ENCODE measurements around the gene EIF4H.
"Not testable (repeated sequence)": the region's sequence is repeated elsewhere in the genome, so short reads cannot be mapped to it uniquely, and the experiment has no call there.

Gene EIF4H
- total RNA-seq: 341 to 358 reads per million in 2 donors

- peak; percentile 95 for DNase-seq
Measured at GRCh38 chr7:74173866-74174605, at the start of gene EIF4H. Gene EIF4H (plus strand): TSS chr7:74174356. CDS start chr7:74174384, 28 bp downstream.

GRCh38 chr7:74126220-74126880 lies 47.8 kb upstream of the EIF4H start:
- DNase-seq: no peak

- DNase-seq: no peak
Measured at GRCh38 chr7:74129887-74130286, 44.3 kb upstream of the EIF4H start.

DNA sequence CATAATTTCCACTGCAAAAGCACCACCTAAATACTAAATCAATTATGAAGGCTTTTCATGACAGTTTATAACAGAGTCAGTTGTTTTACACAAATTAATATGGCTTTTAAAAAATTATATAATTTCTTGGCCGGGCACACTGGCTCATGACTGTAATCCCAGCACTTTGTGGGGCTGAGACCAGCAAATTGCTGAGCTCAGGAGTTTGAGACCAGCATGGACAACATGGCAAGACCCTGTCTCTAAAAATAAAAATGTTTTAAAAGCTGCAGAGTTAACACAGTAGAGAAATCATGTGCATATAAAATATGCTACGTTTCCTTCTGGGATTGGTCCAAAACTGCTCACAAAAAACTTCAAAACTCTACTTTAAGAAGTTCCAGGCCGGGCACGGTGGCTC lies 43.6 kb upstream of the EIF4H start:
- no peak for DNase-seq

DNA sequence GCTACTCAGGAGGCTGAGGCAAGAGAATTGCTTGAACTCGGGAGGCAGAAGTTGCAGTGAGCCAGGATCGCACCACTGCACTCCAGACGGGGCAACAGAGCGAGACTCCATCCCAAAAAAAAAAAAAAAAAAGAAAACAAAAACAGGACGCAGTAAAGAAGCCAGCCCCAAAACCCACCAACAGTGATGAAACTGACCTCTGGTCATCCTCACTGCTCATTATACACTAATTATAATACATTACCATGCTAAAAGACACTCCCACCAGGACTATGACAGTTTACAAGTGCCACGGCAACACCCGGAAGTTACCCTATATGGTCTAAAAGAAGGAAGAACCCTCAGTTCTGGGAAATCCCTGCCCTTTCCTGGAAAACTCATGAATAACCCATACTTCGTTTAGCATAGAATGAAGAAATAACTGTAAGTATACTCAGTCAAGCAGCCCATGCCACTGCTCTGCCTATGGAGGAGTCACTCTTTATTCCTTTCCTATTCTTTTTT lies 40.0 kb upstream of the EIF4H start:
- no peak for DNase-seq

- DNase-seq: no peak
Measured at GRCh38 chr7:74138334-74138867, 35.8 kb upstream of the EIF4H start.

DNA sequence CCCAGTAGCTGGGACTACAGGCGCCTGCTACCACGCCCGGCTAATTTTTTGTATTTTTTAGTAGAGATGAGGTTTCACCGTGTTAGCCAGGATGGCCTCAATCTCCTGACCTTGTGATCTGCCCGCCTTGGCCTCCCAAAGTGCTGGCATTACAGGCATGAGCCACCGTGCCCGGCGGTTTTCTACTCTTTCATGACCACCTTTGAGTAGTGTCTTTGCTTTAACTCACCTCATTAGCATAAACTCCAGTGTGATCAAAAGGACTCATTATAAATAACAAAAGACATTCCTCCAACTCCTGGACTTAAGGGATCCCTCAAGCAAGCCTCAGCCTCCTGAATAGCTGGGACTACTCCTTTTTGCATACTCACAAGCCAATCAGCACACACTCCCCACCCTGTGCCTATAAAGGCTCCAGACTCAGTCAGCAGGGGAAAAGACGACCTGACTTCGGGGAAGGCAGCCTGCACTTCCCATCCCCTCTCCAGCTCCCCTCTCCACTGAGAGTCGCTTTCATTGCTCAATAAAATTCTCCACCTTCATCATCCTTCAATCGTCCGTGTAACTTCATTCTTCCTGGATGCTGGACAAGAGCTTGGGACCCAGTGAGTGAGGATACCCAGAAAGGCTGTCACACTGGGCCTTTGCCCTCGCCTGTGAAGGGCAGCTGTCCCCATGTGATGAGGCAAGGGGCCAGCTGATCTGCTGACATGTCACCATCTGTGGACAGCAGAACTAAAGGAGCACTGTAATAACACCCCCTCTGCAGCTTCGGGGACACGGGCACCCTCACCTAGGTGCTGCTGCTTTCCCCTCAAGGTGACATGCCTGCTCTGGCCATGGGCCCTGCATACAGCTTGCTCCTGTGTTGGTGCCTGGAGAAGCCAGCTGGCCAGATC lies 35.0 kb upstream of the EIF4H start:
- DNase-seq: no peak

GRCh38 chr7:74141705-74142104 lies 32.5 kb upstream of the EIF4H start:
- DNase-seq: no peak

- DNase-seq: no peak
Measured at GRCh38 chr7:74143383-74143782, 30.8 kb upstream of the EIF4H start.

GRCh38 chr7:74148491-74148890 lies 25.7 kb upstream of the EIF4H start:
- no peak for DNase-seq

- DNase-seq: no peak
Measured at GRCh38 chr7:74149071-74149470, 25.1 kb upstream of the EIF4H start.

DNA sequence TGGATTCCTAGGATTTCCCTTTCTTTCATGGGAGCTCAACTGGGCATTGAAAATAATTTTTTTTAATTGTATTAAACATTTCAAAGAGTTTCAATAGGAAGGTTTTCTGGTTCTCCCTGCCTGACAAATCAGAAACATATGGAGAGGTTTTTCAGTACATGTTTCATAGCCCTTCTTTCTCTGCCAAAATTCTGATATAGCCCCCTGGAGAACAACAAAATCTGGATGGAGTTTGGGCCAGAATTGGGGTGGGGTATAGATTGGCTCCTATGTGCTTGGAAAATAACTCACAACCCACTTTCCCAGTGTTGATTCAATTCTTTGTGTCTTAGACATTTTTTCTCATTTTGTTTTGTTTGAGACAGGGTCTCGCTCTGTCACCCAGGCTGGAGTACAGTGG lies 24.6 kb upstream of the EIF4H start:
- DNase-seq: no peak

DNA sequence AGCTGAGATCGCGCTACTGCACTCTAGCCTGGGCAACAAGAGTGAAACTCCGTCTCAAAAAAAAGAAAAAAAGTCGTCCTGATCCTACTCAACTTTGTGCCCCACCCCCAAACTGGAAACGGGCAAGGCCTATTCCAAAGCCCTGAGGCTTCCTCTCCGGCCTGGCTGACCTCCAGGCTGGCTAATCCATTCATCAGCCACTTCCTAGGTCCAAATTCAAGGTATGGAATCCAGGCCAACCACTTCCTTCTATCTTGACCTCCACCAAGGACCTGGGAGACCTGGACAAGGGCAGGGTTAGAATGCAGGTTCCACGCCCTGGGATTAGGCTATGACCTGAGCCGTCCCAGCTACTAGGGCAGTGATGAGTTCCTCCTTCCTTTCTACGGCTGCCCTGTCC lies 20.4 kb upstream of the EIF4H start:
- DNase-seq: no peak

- no peak for DNase-seq
Measured at GRCh38 chr7:74155810-74156395, 18.3 kb upstream of the EIF4H start.

- DNase-seq: no peak
Measured at GRCh38 chr7:74157605-74158004, 16.6 kb upstream of the EIF4H start.

DNA sequence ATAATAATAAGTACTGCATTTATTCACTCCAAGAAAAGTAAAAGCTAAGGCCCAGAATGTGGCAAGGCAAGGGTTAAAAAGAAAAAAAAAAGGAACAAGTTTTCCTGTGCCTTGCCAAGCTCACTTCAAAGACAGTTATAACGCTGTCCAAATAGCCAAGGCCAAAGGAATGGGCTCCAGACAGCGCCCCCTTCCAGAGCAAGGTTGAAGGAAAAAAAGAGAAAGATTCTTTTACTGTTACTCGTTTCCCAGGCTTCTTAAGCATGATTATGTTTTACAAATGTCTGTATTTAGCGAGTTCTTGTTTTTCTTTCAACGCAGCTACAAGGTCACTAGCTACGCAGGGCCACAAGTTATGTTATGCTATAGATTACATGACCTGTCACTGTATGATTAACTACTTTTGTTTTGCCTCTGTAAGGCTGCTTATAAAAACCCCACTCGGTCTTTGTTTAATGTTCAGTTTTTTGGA lies 9.1 kb upstream of the EIF4H start:
- no peak for DNase-seq

- no peak for DNase-seq
Measured at GRCh38 chr7:74165867-74166593, 8.1 kb upstream of the EIF4H start.

GRCh38 chr7:74167324-74167723 lies 6.8 kb upstream of the EIF4H start:
- DNase-seq: not testable (repeated sequence)

DNA sequence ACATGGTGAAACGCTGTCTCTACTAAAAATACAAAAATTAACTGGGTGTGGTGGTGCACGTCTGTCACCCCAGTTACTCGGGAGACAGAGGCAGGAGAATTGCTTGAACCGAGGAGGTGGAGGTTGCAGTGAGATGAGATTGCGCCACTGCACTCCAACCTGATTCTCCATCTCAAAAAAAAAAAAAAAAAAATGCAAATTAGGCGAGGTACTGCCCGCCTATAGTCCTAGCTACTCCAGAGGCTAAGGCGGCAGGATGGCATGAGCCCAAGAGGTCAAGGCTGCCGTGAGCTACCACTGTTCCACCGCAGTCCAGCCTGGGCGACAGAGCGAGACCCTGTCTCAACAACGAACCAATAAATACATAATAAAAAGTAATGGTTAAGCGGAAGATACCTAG lies 1.1 kb upstream of the EIF4H start:
- DNase-seq: no peak

DNA sequence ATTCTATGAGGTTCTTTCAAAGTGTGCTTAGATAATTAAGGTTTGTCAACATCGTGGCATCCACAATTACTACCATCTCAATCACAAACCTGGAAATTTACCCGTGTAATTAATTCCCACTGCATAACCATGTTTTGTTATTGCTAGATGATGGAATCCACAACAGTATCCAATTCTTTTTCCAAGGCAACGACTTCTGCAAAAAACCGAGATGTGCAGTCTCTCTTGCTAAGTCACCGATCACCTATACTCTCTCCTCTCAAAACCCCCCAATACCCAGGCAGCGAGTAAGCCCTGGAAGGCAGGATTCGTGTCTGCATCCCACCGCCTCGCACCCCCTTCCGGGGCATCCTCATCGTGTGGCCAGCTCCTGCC lies 678 bp upstream of the EIF4H start:
- no peak for DNase-seq

GRCh38 chr7:74174606-74175082 lies 488 bp downstream of the EIF4H start:
- DNase-seq: peak; percentile 27

- no peak for DNase-seq
Measured at GRCh38 chr7:74175340-74175739, 1.2 kb downstream of the EIF4H start.
